Measurements from ENCODE around the gene OR2W3.

- TF ChIP-seq, protein P1, sequence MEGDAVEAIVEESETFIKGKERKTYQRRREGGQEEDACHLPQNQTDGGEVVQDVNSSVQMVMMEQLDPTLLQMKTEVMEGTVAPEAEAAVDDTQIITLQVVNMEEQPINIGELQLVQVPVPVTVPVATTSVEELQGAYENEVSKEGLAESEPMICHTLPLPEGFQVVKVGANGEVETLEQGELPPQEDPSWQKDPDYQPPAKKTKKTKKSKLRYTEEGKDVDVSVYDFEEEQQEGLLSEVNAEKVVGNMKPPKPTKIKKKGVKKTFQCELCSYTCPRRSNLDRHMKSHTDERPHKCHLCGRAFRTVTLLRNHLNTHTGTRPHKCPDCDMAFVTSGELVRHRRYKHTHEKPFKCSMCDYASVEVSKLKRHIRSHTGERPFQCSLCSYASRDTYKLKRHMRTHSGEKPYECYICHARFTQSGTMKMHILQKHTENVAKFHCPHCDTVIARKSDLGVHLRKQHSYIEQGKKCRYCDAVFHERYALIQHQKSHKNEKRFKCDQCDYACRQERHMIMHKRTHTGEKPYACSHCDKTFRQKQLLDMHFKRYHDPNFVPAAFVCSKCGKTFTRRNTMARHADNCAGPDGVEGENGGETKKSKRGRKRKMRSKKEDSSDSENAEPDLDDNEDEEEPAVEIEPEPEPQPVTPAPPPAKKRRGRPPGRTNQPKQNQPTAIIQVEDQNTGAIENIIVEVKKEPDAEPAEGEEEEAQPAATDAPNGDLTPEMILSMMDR (IDR thresholded peaks at IDR 0.05): no peak
- TF ChIP-seq EZH2phosphoT487 (IDR thresholded peaks at IDR 0.05) (no peak), EZH2 (IDR thresholded peaks at IDR 0.05) (no peak)
Measured at GRCh38 chr1:247908766-247909165, 13.4 kb downstream of the OR2W3 start.

All from neural progenitor cell (in vitro differentiated cells).